Osteoblast (primary cell): ENCODE data around the gene AKT2. TPM values are rescaled to one million over a fixed set of nuclear protein-coding genes. Genes with fewer than 3 reads are reported as not detected.
A peak's percentile ranks its signal among the peaks of the same experiment; 100 is the strongest.

Source experiments
- DNase-seq: peaks from one replicate; pipeline ENCODE4 v3.0.0; 2011; ENCODE audit warnings: low spot score, mixed read lengths; ENCODE audit not compliant: insufficient read length; ENCODE audit errors: missing footprints
- H2AFZ ChIP-seq: 2 replicates; pipeline ENCODE4 v1.6.0; 2011; ENCODE audit warnings: mild to moderate bottlenecking, low read length
- H3K27ac ChIP-seq: 2 replicates; pipeline ENCODE4 v1.5.1; 2011; ENCODE audit warnings: mild to moderate bottlenecking, low read depth, low read length, moderate library complexity
- H3K27me3 ChIP-seq: 2 replicates; pipeline ENCODE4 v1.6.0; 2012; ENCODE audit warnings: mild to moderate bottlenecking, control low read depth, inconsistent platforms, low read length, moderate library complexity; ENCODE audit not compliant: insufficient read depth
- H3K36me3 ChIP-seq: 2 replicates; pipeline ENCODE4 v1.5.1; 2011; ENCODE audit warnings: mild to moderate bottlenecking, low read length, control low read depth, moderate library complexity; ENCODE audit not compliant: insufficient read depth
- H3K4me1 ChIP-seq: 2 replicates; pipeline ENCODE4 v1.5.1; 2011; ENCODE audit warnings: mild to moderate bottlenecking, low read length, control low read depth, moderate library complexity; ENCODE audit not compliant: insufficient read depth
- H3K4me2 ChIP-seq: 2 replicates; pipeline ENCODE4 v1.6.0; 2011; ENCODE audit warnings: mild to moderate bottlenecking, low read length; ENCODE audit not compliant: insufficient read depth
- H3K4me3 ChIP-seq: fragments of 200-600 bp; sonication (generic); 3 replicates; pipeline ENCODE4 v1.5.1; 2012; ENCODE audit warnings: mild to moderate bottlenecking, low read length, inconsistent platforms; ENCODE audit not compliant: insufficient read depth
- H3K79me2 ChIP-seq: 2 replicates; pipeline ENCODE4 v1.6.0; 2012; ENCODE audit warnings: mild to moderate bottlenecking, low read length, control low read depth, inconsistent platforms; ENCODE audit not compliant: insufficient read depth
- H3K9me3 ChIP-seq: 2 replicates; pipeline ENCODE4 v1.5.1; 2011; ENCODE audit warnings: low read depth, low read length, control low read depth
- H4K20me1 ChIP-seq: 2 replicates; pipeline ENCODE4 v1.6.0; 2012; ENCODE audit warnings: mild to moderate bottlenecking, low read length, control low read depth; ENCODE audit not compliant: insufficient read depth
- CTCF ChIP-seq: IDR thresholded peaks from 2 replicates; pipeline ENCODE4 v1.5.1; 2011; ENCODE audit warnings: mild to moderate bottlenecking, low read depth, low read length, moderate library complexity; ENCODE audit errors: extremely low read depth
- total RNA-seq: library from RNA; depleted of rRNA; stranded (reverse); fragments of >200 nt; gene quantifications from 2 replicates; pipeline ENCODE4 v1.2.3, GENCODE V29; 2012

AKT2 gene
- total RNA-seq, 1 donor, result 115 TPM

GRCh38 chr19:40249781-40250180, 35.4 kb downstream of the AKT2 start:
- Histone ChIP-seq H4K20me1 (peaks cover 42% of the 10 kb centered on the region), H2AFZ (no peak overlapping the region), H3K79me2 (peaks cover 63% of the 10 kb centered on the region)

GRCh38 chr19:40249201-40249600, 35.9 kb downstream of the AKT2 start:
- no peak for DNase-seq
- no peak overlapping the region for H3K4me2 ChIP-seq
- H3K4me3 ChIP-seq, result no peak overlapping the region
- no peaks in the 10 kb centered on the region for H3K9me3 ChIP-seq
- no peak overlapping the region for H2AFZ ChIP-seq
- peaks cover 27% of the 10 kb centered on the region for H3K36me3 ChIP-seq
- H3K27me3 ChIP-seq, result no peaks in the 10 kb centered on the region
- peaks cover 69% of the 10 kb centered on the region for H3K79me2 ChIP-seq
- no peak for TF ChIP-seq CTCF
- peaks cover 46% of the 10 kb centered on the region for H4K20me1 ChIP-seq
- no peaks in the 10 kb centered on the region for H3K4me1 ChIP-seq
- no peak overlapping the region for H3K27ac ChIP-seq

More at GRCh38 chr19:40249781-40250180, 35.4 kb downstream of the AKT2 start:
- peak; percentile 36 for DNase-seq
- H3K4me2 ChIP-seq, result no peak overlapping the region
- H3K36me3 ChIP-seq, result peaks cover 30% of the 10 kb centered on the region
- H3K27me3 ChIP-seq, result no peaks in the 10 kb centered on the region
- no peak overlapping the region for H3K4me3 ChIP-seq
- TF ChIP-seq CTCF, result no peak
- H3K4me1 ChIP-seq, result no peaks in the 10 kb centered on the region
- no peak overlapping the region for H3K27ac ChIP-seq
- no peaks in the 10 kb centered on the region for H3K9me3 ChIP-seq

- TF ChIP-seq CTCF, result no peak
- no peak overlapping the region for H2AFZ ChIP-seq
- H3K27ac ChIP-seq, result no peak overlapping the region
- H3K4me1 ChIP-seq, result no peaks in the 10 kb centered on the region
- no peaks in the 10 kb centered on the region for H3K27me3 ChIP-seq
- peaks cover 43% of the 10 kb centered on the region for H4K20me1 ChIP-seq
- DNase-seq, result no peak
- H3K4me2 ChIP-seq, result no peak overlapping the region
- H3K9me3 ChIP-seq, result no peaks in the 10 kb centered on the region
- no peak overlapping the region for H3K4me3 ChIP-seq
- peaks cover 13% of the 10 kb centered on the region for H3K36me3 ChIP-seq
- peaks cover 64% of the 10 kb centered on the region for H3K79me2 ChIP-seq
These were observed 37.3 kb downstream of the AKT2 start for GRCh38 chr19:40247735-40248262.

GRCh38 chr19:40247178-40247577, 38.0 kb downstream of the AKT2 start:
- Histone ChIP-seq H3K36me3 (peaks cover 11% of the 10 kb centered on the region), H3K27me3 (no peaks in the 10 kb centered on the region), H2AFZ (no peak overlapping the region), H3K4me2 (no peak overlapping the region), H3K9me3 (no peaks in the 10 kb centered on the region), H3K79me2 (peaks cover 58% of the 10 kb centered on the region), H3K4me3 (no peak overlapping the region), H3K4me1 (no peaks in the 10 kb centered on the region), H3K27ac (no peak overlapping the region), H4K20me1 (peaks cover 38% of the 10 kb centered on the region)
- DNase-seq, result no peak
- no peak for TF ChIP-seq CTCF
